NCI-H82 treated with DMSO at 0.1 percent for 48 hours (cell line): ENCODE measurements around the gene DLG2.

Experiments
- DNase-seq: peaks from one replicate; lab custom pipeline; 2025; ENCODE audit not compliant: unreplicated experiment; lab: John Stamatoyannopoulos, UW

The DLG2 gene

GRCh38 chr11:83677730-83678129, 1949.4 kb downstream of the DLG2 start:
- no peak for DNase-seq

GRCh38 chr11:83676056-83676601, 1951.0 kb downstream of the DLG2 start:
- no peak for DNase-seq

DNA sequence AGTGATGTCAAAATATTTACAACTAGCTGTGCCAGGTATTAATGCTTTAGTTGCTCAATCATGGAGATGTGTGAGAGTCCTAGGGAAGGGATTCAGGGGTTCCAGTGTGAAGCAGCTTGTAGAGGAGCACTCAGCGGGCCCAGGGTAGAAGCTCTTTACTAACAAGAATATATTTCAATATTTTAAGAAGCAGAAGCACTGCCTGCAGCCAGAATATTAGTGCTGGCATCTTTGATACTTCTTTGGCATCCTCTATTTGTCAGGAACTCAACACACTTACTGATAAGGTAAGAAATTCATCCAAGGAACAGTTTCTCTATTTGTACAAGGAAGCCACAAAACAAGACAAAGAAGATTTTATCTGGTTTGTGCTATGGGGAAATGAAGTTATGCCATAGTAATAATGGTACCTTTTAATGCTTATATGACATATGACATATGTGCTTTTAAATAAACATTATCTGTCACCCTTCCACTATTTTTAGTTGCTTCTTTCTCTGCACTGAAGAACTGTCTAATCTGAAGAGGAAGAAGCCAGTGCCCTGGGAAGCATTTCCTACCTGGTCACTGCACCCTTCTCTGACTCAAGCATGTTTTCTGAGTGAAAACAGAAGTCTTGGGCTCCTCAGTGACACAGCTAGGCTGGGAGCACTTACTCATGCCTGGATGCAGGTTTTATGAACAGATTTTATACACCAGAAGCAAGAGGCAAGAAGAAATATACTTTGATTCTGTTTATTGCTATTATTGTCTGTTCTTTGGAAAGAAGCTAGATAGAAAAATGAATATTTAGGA, 1952.8 kb downstream of the DLG2 start:
- DNase-seq = no peak

DNA sequence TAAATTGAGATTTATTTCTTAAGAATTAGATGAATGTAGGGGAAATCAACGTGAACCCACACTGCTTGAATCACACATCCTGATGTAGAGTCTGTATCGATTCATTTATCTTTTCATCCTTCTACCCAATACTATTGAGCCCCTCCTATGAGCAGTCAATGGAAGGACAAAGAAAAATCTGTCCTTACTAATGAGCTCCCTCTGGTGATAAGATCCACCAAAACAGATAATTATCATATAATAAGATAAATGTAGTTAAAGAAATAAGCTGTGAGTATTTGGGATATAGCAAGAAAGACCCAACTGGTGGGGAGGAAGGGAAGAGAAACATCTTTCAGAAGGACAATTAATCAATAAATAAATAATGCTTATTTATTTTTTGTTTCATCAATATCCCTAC, 1955.9 kb downstream of the DLG2 start:
- DNase-seq = no peak

DNA sequence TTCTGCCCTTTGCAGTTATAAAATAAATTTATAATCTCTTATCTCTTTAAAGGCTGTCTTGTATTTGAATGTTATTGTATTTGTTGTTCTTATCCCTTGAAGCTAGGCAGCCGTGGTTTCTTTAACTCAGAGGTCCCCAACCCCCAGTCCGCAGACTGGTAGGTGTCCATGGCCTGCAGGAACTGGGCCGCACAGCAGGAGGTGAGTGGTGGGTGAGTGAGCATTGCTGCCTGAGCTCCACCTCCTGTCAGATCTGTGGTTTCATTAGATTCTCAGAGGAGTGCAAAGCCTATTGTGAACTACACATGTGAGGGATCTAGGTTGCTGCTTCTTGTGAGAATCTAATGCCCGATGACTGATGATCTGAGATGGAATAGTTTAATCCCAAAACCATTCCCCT, 1961.0 kb downstream of the DLG2 start:
- DNase-seq = no peak

DNA sequence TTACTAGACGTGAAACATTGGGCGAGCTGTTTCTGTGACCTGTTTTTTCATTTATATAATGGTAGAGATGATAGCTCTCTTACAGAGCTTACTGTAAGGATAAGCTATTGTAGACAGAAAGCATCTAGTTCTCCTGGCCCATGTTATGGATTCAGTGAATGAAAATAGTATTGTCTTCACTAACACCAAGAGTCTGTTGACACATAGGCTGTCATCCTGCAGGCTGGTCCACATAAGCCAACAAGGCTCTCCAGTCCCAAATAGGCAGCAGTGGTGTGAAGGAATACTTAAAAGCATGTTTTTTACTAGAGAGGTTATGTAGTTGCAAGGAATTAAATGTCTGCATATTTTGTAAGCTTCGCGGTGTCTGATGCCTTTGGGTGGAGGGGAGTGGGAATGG, 1963.2 kb downstream of the DLG2 start:
- no peak for DNase-seq

DNA sequence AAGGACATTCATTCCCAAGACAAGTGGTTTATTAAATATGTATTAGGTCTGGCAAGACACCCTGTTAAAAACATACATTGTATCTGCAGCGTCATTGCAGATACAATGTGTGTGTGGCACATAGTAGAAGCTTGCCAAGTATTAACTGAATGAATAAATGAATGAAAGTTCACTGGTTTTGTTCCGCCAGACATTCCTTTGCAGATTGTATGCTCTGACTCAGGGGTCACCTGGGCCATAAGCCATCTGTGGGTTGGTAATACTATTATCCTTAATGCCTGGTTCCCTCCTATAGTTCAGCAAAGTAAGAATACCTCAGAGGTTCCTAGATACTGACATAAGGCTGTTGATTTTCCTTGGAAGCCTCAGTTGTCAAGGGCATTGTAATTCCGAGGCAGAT, 1963.7 kb downstream of the DLG2 start:
- peak; percentile 13 for DNase-seq

GRCh38 chr11:83662494-83662893, 1964.7 kb downstream of the DLG2 start:
- DNase-seq = no peak

DNA sequence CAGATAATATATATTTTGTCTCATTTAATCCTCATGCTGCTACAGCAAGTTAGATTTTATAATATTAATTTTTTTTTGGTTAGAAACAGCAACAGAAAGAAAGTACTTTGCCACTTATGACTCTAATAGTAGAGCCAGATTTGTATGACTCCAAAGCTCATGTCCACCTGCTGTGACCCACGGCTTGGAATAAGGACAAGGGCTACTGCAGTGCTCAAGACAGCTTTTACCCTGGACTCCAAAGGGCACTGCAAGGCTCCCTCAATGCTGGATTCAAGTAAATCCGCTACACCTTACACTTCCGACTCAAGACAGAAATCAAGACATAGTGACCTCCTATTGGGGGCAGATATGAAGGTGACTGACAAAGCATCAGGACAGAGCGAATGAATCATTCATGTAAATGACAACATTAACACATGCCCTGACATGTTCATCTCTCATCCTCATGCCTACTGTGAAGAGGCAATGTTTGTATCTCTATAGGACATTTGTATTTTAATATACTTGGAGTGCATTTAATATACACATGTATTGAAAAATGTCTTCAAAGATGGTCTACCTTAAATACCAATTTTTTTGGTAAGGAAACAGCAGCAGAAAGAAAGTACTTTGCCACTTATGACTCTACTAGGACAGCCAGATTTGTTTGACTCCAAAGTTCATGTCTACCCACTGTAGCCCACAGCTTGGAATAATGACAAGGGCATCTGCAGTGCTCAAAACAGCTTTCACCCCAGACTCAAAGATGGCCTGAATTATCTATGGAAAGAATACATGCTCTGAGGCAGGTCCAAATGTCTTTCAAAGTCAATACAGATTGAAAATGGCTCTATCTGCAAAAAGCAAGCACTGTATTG, 1965.4 kb downstream of the DLG2 start:
- no peak for DNase-seq

- peak; percentile 54 for DNase-seq
These were observed 1967.7 kb downstream of the DLG2 start for GRCh38 chr11:83659466-83659865.

- no peak for DNase-seq
These were observed 1970.3 kb downstream of the DLG2 start for GRCh38 chr11:83656796-83657330.

GRCh38 chr11:83655976-83656375, 1971.2 kb downstream of the DLG2 start:
- DNase-seq = no peak

DNA sequence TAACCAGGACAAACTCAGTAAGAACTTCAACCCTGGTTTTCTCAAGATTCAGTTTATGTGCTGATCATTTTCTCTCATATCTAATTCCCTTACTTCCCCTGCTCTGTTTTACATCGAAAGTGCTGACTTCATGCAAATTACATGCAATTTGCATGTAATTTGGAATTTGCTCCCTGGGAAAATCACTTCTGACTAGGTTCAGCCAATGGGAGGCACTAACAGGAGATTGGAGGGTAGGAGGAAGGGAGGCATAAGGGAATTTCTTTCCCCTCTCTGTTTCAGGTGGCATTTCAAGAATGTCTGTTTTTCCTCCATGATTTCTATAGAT, 1977.7 kb downstream of the DLG2 start:
- DNase-seq = no peak

GRCh38 chr11:83648610-83649527, 1978.3 kb downstream of the DLG2 start:
- DNase-seq = peak; percentile 56

DNA sequence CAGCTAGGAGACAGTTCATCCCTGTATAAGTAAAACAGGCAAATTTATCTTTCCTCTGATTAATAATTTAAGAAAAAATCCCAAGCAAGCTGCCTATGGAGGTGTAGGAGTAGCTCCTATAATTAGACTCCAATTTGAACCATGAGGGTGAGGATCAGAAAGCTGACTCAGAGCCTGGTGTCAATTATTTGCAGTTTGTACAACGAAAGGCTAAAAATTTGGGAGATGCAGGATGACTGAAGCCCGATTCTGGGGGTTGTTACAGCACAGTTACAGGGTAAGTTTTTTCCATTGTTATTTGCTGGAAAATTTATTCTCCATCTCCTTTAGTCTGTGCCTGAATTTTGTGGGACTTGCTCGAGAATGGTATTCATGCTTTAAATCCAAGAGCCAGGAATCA, 1981.6 kb downstream of the DLG2 start:
- no peak for DNase-seq

DNA sequence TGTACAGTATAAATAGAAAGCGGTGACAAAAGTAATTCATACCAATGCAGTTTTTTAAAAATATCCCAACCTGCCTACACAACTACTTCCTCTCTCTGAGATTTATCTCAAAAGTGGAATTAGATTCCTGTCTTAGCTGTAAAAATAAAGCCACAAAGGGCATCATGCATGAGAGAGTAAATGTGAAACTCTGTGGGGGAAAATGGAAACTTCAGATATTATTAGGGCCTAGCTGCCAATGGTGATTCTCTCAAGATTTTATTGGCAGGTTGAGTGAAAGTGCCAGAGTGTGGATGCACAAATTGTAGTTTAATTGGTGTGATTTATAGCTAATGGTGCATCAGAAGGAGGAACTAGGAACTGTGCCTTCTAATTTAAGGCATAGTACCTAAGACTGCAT, 1984.0 kb downstream of the DLG2 start:
- no peak for DNase-seq

- DNase-seq = no peak
These were observed 1984.6 kb downstream of the DLG2 start for GRCh38 chr11:83642500-83642899.

DNA sequence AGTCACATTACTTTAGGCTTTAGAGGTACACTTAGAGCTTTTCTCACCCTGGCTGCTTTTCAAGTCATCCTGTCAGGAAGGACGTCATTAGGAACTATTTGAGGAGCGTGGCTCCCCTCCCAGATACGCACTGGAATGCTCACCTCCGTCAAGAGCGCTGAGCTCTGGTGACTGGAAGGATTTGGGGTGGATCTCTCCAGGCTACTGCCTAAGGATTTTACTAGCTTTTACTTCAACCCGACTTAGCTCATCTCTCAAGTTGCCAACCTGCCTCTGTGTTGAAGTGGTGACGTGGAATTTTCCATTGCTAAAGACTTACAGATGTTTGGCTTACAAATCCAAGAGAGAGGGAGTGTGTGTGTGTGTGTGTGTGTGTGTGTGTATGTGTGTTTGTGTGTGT, 1985.6 kb downstream of the DLG2 start:
- DNase-seq = no peak

DNA sequence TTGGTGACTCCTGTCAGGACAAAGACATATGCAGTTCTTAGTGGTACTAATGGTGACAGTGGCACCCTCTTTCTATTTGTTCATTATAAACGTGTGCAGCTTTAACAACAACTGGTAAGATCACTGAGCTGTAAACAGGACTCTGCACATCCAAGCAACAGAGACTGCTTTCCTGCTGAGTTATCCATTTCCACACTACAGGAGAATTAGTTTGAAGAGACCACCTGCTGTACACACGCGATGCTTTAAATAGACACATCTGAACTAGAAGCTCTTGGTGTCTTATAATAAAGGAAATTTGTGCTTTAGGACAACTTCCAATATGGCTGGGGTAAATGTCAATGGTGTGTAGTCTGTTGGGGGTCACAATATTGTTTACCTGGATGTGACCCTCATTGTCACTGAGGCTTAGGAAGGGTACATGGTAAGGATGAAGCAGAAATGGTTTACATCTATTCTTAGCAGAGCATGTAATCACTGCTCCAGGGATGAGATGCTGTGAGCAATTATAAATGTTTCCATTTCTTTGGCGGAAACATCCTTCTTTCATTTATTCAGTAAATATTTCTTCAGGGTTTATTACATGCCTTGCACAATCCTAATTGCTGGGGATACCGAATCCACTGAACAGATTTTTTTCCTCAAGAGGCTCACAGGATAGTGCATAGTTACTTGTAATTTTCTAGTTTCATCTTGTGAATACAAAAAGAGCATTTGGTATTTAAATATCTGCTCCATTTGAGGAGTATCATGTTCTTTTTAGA, 1987.0 kb downstream of the DLG2 start:
- no peak for DNase-seq

GRCh38 chr11:83635166-83635565, 1992.0 kb downstream of the DLG2 start:
- no peak for DNase-seq
